Measurements from ENCODE around the gene TRPM3.
A peak's percentile ranks its signal among the peaks of the same experiment; 100 is the strongest.

TRPM3 gene

GRCh38 chr9:70485273-70485858 lies 636.1 kb downstream of the TRPM3 start:
- TF ChIP-seq, protein P1, sequence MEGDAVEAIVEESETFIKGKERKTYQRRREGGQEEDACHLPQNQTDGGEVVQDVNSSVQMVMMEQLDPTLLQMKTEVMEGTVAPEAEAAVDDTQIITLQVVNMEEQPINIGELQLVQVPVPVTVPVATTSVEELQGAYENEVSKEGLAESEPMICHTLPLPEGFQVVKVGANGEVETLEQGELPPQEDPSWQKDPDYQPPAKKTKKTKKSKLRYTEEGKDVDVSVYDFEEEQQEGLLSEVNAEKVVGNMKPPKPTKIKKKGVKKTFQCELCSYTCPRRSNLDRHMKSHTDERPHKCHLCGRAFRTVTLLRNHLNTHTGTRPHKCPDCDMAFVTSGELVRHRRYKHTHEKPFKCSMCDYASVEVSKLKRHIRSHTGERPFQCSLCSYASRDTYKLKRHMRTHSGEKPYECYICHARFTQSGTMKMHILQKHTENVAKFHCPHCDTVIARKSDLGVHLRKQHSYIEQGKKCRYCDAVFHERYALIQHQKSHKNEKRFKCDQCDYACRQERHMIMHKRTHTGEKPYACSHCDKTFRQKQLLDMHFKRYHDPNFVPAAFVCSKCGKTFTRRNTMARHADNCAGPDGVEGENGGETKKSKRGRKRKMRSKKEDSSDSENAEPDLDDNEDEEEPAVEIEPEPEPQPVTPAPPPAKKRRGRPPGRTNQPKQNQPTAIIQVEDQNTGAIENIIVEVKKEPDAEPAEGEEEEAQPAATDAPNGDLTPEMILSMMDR (IDR thresholded peaks at IDR 0.05), result no peak

- TF ChIP-seq, protein P1 (IDR thresholded peaks at IDR 0.05), result peak; percentile 57; the same call in 1 of the 2 replicates
Observed at GRCh38 chr9:70484232-70485130, 636.9 kb downstream of the TRPM3 start.

- TF ChIP-seq, protein P1 (IDR thresholded peaks at IDR 0.05), result no peak
Observed at GRCh38 chr9:70481471-70481870, 640.0 kb downstream of the TRPM3 start.

GRCh38 chr9:70480405-70480980 lies 640.9 kb downstream of the TRPM3 start:
- TF ChIP-seq, protein P1 (IDR thresholded peaks at IDR 0.05), result no peak

- TF ChIP-seq, protein P1 (IDR thresholded peaks at IDR 0.05), result no peak
Observed at GRCh38 chr9:70479880-70480291, 641.5 kb downstream of the TRPM3 start.

Data from LNCAP (cell line).